Heart left ventricle (tissue), 13 donors: ENCODE measurements around the gene BID.

Experiments used
- CTCF ChIP-seq, 12 donors: fragments of 200-600 bp; sonication (generic) in 4 of 12; IDR thresholded peaks; one replicate each; pipeline versions ENCODE4 v1.5.0 to v1.8.0; 2018 to 2022; ENCODE audit warnings: antibody characterized with exemption in 12 of 12, mild to moderate bottlenecking in 5 of 12
- POLR2A ChIP-seq, 2 donors: fragments of 450-650 bp; IDR thresholded peaks; one replicate each; pipeline ENCODE4 v1.6.1; 2017; ENCODE audit warnings: antibody characterized with exemption in 2 of 2, mild to moderate bottlenecking in 2 of 2, moderate library complexity in 2 of 2
- donor health status: ischemic (EF 13 %, LVEDD 7.1; RV severe dilation, severe dysfunction).
- donor health status: DM: no; HTN: yes; CAD: no.
- donor health status: DM: no; HTN: no; CAD: no.
- donor health status: ischemic (EF 25% LVEDD 6.9; RV normal size, moderate dysfunction).
- donor health status: ischemic (EF 25% LVEDD 5.7; RV mildly dilated, moderate dysfunction).
- donor health status: ischemic (EF 35%, LVEDD 5.7; RV mildly dilated, moderate dysfunction).
- donor health status: nonischemic (EF 11% LVEDD 7.7; RV severe dilation, severe dysfunction).
- donor health status: DM: yes; HTN: yes; CAD: no.
- donor health status: PGD.
- donor health status: ischemic (EF 29% LVEDD 5.4; RV normal size, mild dysfunction).
- donor health status: nonischemic (EF 23%, LVEDD 6.1; RV moderate dilation, normal function).

- TF ChIP-seq CTCF (IDR thresholded peaks at IDR 0.05) (no peak), POLR2A (IDR thresholded peaks at IDR 0.05) (no peak)
Observed at GRCh38 chr22:17699696-17700340, 74.5 kb downstream of the BID start.
